Measurements from ENCODE around the gene HS6ST2.
"Not testable (repeated sequence)": the region's sequence is repeated elsewhere in the genome, so short reads cannot be mapped to it uniquely, and the experiment has no call there.

- TF ChIP-seq POLR2AphosphoS5, POLR2A (IDR thresholded peaks at IDR 0.05): not testable (repeated sequence)
Observed at GRCh38 chrX:132945055-132945599, 13.3 kb downstream of the HS6ST2 start.
